ENCODE measurements around the gene ZMYND15. TPM values are rescaled to one million over a fixed set of nuclear protein-coding genes. Genes with fewer than 3 reads are reported as not detected.

The ZMYND15 gene
- total RNA-seq, 2 donors from 2014 or later, result 1.0 to 2.3 TPM

DNA sequence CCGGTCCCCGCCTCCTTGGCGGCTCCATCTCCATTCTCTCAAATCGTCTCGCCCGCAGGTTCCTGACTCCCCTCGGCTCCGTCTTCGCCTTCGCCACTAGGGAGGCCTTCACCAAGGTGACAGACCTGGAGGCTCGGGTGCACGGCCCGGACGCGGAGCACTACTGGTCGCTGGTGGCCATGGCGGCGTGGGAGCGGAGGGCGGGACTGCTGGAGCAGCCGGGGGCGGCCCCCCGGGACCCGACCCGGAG lies 50.0 kb downstream of the ZMYND15 start:
- Mint-ChIP-seq H3K27me3 (peaks cover 0 to 14% of the 10 kb centered on the region in 2 donors), H3K9me3 (no peaks in the 10 kb centered on the region), H3K4me3 (peak overlapping the region; percentile 84), H3K27ac (peak overlapping the region in 1 of 2 donors; percentile 93), H3K36me3 (no peaks in the 10 kb centered on the region), H3K4me1 (ENCODE audit: low read depth in 2 of 2) (peaks cover 37 to 38% of the 10 kb centered on the region in 2 donors)
- no peak for DNase-seq (ENCODE audit: low spot score)
- no peak for ATAC-seq

DNA sequence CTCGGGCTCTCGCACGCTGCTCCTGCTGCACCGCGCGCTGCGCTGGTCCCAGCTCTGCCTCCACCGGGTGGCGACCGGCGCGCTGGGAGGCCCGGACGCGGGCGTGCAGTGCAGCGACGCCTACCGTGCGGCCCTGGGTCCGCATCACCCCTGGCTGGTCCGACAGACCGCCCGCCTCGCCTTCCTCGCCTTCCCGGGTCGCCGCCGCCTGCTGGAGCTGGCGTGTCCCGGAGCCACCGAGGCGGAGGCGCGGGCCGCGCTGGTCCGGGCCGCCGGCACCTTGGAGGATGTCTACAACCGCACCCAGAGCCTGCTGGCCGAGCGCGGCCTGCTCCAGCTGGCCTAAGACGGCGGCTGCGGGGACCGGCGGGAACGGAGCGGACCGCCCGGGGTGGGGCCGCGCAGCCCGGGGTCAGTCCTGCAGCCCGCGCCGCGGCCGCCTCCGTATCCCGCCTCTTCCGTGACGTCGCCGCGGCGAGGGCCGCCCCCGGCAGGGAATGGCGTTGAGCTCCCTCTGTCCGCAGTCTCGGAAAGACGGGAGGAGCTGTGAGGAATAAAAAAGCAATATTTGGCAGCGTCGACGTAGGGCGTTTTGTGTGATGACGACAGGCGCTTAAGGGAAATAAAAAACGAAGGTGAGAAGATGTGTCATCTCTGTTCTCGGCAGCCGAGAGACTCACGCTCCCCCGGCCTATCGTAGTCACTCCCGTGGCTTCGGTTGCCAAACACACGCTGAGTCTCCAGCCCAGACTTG lies 50.5 kb downstream of the ZMYND15 start:
- DNase-seq (ENCODE audit: low spot score), result peak; percentile 91
- H3K4me1 Mint-ChIP-seq (ENCODE audit: low read depth in 2 of 2), result peaks cover 37 to 40% of the 10 kb centered on the region in 2 donors
- peak overlapping the region; percentile 84 for H3K4me3 Mint-ChIP-seq
- peak; percentile 92 for ATAC-seq
- H3K36me3 Mint-ChIP-seq, result no peaks in the 10 kb centered on the region
- H3K27ac Mint-ChIP-seq, result peak overlapping the region; percentile 89 to 93
- no peaks in the 10 kb centered on the region for H3K9me3 Mint-ChIP-seq
- peaks cover 0 to 14% of the 10 kb centered on the region in 2 donors for H3K27me3 Mint-ChIP-seq

DNA sequence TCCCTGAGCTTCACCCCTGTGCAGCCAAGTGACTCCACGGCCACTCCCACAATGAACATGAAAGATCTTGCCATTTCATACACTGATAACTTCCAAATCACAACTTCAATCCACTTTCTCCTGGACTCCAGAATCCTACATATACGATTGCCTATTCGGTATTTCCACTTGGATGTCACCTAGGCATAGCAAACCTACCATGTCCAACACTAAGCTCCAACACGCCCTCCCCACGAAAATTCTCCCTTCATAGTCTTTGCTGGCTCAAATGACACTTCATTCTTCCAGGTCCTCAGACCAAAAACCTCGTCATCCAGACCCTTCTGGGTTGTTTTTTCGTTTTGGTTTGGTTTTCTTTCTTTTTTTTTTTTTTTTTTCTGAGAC lies 51.1 kb downstream of the ZMYND15 start:
- DNase-seq (ENCODE audit: low spot score), result no peak

DNA sequence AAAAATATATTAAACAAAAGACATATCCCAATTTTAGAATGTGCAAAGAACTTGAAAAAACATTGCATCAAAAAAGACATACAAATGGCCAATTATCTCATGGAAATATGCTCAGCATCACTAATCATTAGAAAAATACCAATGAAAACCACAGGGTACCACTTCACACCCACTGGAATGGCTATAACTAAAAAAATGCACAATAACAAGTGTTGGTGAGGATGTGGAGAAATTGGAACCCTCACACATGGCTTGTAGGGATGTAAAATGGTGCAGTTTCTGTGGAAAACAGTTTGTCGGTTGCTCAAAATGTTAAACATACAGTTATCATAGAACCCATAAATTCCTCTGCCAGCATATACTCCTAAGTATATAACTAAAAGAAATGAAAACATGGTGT lies 55.5 kb downstream of the ZMYND15 start:
- Mint-ChIP-seq H3K27ac (peak overlapping the region; percentile 88 to 97), H3K27me3 (peaks cover 0 to 4% of the 10 kb centered on the region in 2 donors), H3K36me3 (peaks cover 8% of the 10 kb centered on the region), H3K4me3 (peak overlapping the region; percentile 99), H3K4me1 (ENCODE audit: low read depth in 2 of 2) (peaks cover 25 to 37% of the 10 kb centered on the region in 2 donors), H3K9me3 (no peaks in the 10 kb centered on the region)
- no peak for ATAC-seq
- DNase-seq (ENCODE audit: low spot score), result no peak

More for the DNA sequence above, 51.1 kb downstream of the ZMYND15 start:
- peaks cover 0 to 12% of the 10 kb centered on the region in 2 donors for H3K27me3 Mint-ChIP-seq
- H3K9me3 Mint-ChIP-seq, result no peaks in the 10 kb centered on the region
- peaks cover 38 to 45% of the 10 kb centered on the region in 2 donors for H3K4me1 Mint-ChIP-seq (ENCODE audit: low read depth in 2 of 2)
- ATAC-seq, result no peak
- peak overlapping the region; percentile 84 for H3K4me3 Mint-ChIP-seq
- no peaks in the 10 kb centered on the region for H3K36me3 Mint-ChIP-seq
- H3K27ac Mint-ChIP-seq, result peak overlapping the region; percentile 89 to 93

Other genes with a start within 250 kb of the ZMYND15 start
- gene SPNS2, start 241.0 kb upstream of the ZMYND15 start, total RNA-seq, result not detected
- 100 to 1,000 TPM in 1 of 2 donors, 10 to 100 TPM in 1; 92.3 to 246 TPM for gene MYBBP1A, start 184.4 kb upstream of the ZMYND15 start, total RNA-seq
- gene GGT6, start 179.3 kb upstream of the ZMYND15 start, total RNA-seq, result not detected
- gene SMTNL2, start 155.3 kb upstream of the ZMYND15 start, total RNA-seq, result not detected
- gene ALOX15, start 98.2 kb upstream of the ZMYND15 start, total RNA-seq, result not detected
- gene PELP1, start 35.7 kb upstream of the ZMYND15 start, total RNA-seq, result 100 to 1,000 TPM in 1 of 2 donors, 10 to 100 TPM in 1; 76.9 to 161 TPM
- gene ARRB2, start 29.2 kb upstream of the ZMYND15 start, total RNA-seq, result 100 to 1,000 TPM; 834 to 935 TPM
- 10 to 100 TPM; 27.2 to 34.6 TPM for gene MED11, start 8.4 kb upstream of the ZMYND15 start, total RNA-seq
- gene CXCL16, start 95 bp downstream of the ZMYND15 start, total RNA-seq, result 10 to 100 TPM; 22.6 to 46.3 TPM
- gene TM4SF5, start 32.1 kb downstream of the ZMYND15 start, total RNA-seq, result not detected
- gene VMO1, start 46.5 kb downstream of the ZMYND15 start, total RNA-seq, result 10 to 100 TPM in 1 of 2 donors, 1 to 10 TPM in 1; 4.5 to 15.4 TPM
- gene GLTPD2, start 49.1 kb downstream of the ZMYND15 start, total RNA-seq, result under 1 TPM in 1 of 2 donors, not detected in 1; 0.38 TPM
- gene PSMB6, start 56.3 kb downstream of the ZMYND15 start, total RNA-seq, result 100 to 1,000 TPM; 145 to 174 TPM
- gene PLD2, start 67.3 kb downstream of the ZMYND15 start, total RNA-seq, result 10 to 100 TPM; 38.4 to 46.9 TPM
- gene MINK1, start 93.5 kb downstream of the ZMYND15 start, total RNA-seq, result 10 to 100 TPM; 72.4 to 98.2 TPM
- gene C17orf107, start 159.7 kb downstream of the ZMYND15 start, total RNA-seq, result 1 to 10 TPM; 1.3 to 2.3 TPM
- gene CHRNE, start 163.3 kb downstream of the ZMYND15 start, total RNA-seq, result 1 to 10 TPM; 3.9 to 7.6 TPM
- gene GP1BA, start 192.4 kb downstream of the ZMYND15 start, total RNA-seq, result under 1 TPM in 1 of 2 donors, not detected in 1; 0.12 TPM
- 10 to 100 TPM; 85.9 to 91.6 TPM for gene SLC25A11, start 200.2 kb downstream of the ZMYND15 start, total RNA-seq
- gene RNF167, start 200.4 kb downstream of the ZMYND15 start, total RNA-seq, result 100 to 1,000 TPM; 144 to 150 TPM
- gene PFN1, start 208.7 kb downstream of the ZMYND15 start, total RNA-seq, result 1,000 to 10,000 TPM; 1,741 to 1,743 TPM
- gene ENO3, start 211.3 kb downstream of the ZMYND15 start, total RNA-seq, result 10 to 100 TPM in 1 of 2 donors, 1 to 10 TPM in 1; 8.7 to 26.1 TPM
- gene SPAG7, start 228.0 kb downstream of the ZMYND15 start, total RNA-seq, result 10 to 100 TPM; 51.4 to 71.9 TPM
- 10 to 100 TPM; 51.0 to 87.9 TPM for gene CAMTA2, start 247.8 kb downstream of the ZMYND15 start, total RNA-seq